OCI-LY7 (cell line): Measurements from ENCODE around the gene PRKD3. TPM values are rescaled to one million over a fixed set of nuclear protein-coding genes. Genes with fewer than 3 reads are reported as not detected.

Source experiments
- BruUV-seq: library from RNA; stranded (reverse); fragments of 400-500 nt; replicated peaks from 2 replicates; lab custom pipeline; 2021; lab: Mats Ljungman, UMichigan
- CTCF ChIA-PET: fragments of 300-600 bp; sonication (Branson Sonifier 250); formaldehyde crosslinking; loops from one replicate; lab custom pipeline; 2022; ENCODE audit warnings: antibody characterized with exemption; ENCODE audit not compliant: unreplicated experiment; lab: Charles Lee
- POLR2A ChIA-PET: fragments of 300-600 bp; sonication (Branson Sonifier 250); formaldehyde crosslinking; loops from one replicate; lab custom pipeline; 2022; ENCODE audit warnings: antibody characterized with exemption; lab: Charles Lee
- DNase-seq: peaks from one replicate; pipeline ENCODE4 v3.0.0-alpha.2; 2015; ENCODE audit warnings: low spot score
- H2AFZ ChIP-seq: fragments of 200-600 bp; sonication (generic), shearing (Covaris generic); 2 replicates; pipeline ENCODE4 v1.6.1; 2014; ENCODE audit warnings: mild to moderate bottlenecking, antibody characterized with exemption, low read length, moderate library complexity
- H3K27ac ChIP-seq: fragments of 200-600 bp; sonication (generic); 2 replicates; pipeline ENCODE4 v1.5.1; 2014; ENCODE audit warnings: mixed run types, low read depth, mild to moderate bottlenecking, moderate library complexity, low read length, inconsistent platforms; ENCODE audit not compliant: poor library complexity, severe bottlenecking
- H3K36me3 ChIP-seq: fragments of 200-600 bp; sonication (generic); 2 replicates; pipeline ENCODE4 v1.6.1; 2014; ENCODE audit warnings: mild to moderate bottlenecking, antibody characterized with exemption, low read length, moderate library complexity, mixed read lengths; ENCODE audit not compliant: insufficient read depth
- H3K4me1 ChIP-seq: fragments of 200-600 bp; sonication (generic); 2 replicates; pipeline ENCODE4 v1.5.1; 2014; ENCODE audit warnings: mild to moderate bottlenecking, low read length; ENCODE audit not compliant: insufficient read depth, poor library complexity, severe bottlenecking
- H3K4me2 ChIP-seq: fragments of 200-600 bp; sonication (generic); 2 replicates; pipeline ENCODE4 v1.6.1; 2014; ENCODE audit warnings: mild to moderate bottlenecking, low read length
- H3K4me3 ChIP-seq: fragments of 200-600 bp; sonication (generic); 2 replicates; pipeline ENCODE4 v1.5.1; 2014; ENCODE audit warnings: mild to moderate bottlenecking, low read depth, low read length; ENCODE audit not compliant: poor library complexity, severe bottlenecking
- H3K79me2 ChIP-seq: fragments of 200-600 bp; sonication (generic); 2 replicates; pipeline ENCODE4 v1.6.1; 2016; ENCODE audit warnings: low read depth, mild to moderate bottlenecking, low read length, moderate library complexity, mixed read lengths; ENCODE audit not compliant: insufficient read depth
- H3K9me2 ChIP-seq: fragments of 200-600 bp; sonication (generic); 2 replicates; pipeline ENCODE4 v1.6.1; 2016; ENCODE audit warnings: mild to moderate bottlenecking, low read length, mixed read lengths; ENCODE audit not compliant: insufficient read depth
- H3K9me3 ChIP-seq: fragments of 200-600 bp; sonication (generic); 2 replicates; pipeline ENCODE4 v1.6.1; 2014; ENCODE audit warnings: mild to moderate bottlenecking, mixed run types, low read length, mixed read lengths
- H4K20me1 ChIP-seq: fragments of 200-600 bp; sonication (generic); 2 replicates; pipeline ENCODE4 v1.6.1; 2014; ENCODE audit warnings: mild to moderate bottlenecking, antibody characterized with exemption, low read length, moderate library complexity, mixed read lengths; ENCODE audit not compliant: insufficient read depth
- CTCF ChIP-seq: fragments of 200-600 bp; sonication (generic); conservative IDR thresholded peaks from 2 replicates; pipeline ENCODE4 v1.5.1; 2014; ENCODE audit warnings: mild to moderate bottlenecking, antibody characterized with exemption, low read length, moderate library complexity, mixed read lengths
- EZH2phosphoT487 ChIP-seq: fragments of 200-600 bp; sonication (generic); IDR thresholded peaks from 2 replicates; pipeline ENCODE4 v1.6.1; 2018; ENCODE audit warnings: low read depth, borderline replicate concordance, mild to moderate bottlenecking, mixed run types, antibody characterized with exemption, low read length, moderate library complexity, mixed read lengths
- intact Hi-C: fragments of 100-400 bp; cut with micrococcal nuclease; formaldehyde crosslinking; loops from one replicate; pipeline ENCODE4 v1.10.0; 2022; ENCODE audit not compliant: unreplicated experiment
- total RNA-seq, 2 experiments: library from RNA; depleted of rRNA in 1 of 2; stranded (reverse); fragments of >200 nt in 1 of 2; shearing (Covaris generic) in 1 of 2; gene quantifications; 2 replicates each; pipeline ENCODE4 v1.2.3, GENCODE V29; 2014 to 2022

The PRKD3 gene
- total RNA-seq, 2 experiments from 2014 or later, result 74.3 to 174 TPM

- Histone ChIP-seq H3K4me2 (peak overlapping the region; percentile 80), H3K9me3 (no peaks in the 10 kb centered on the region), H3K79me2 (peaks cover 35% of the 10 kb centered on the region), H3K9me2 (no peaks in the 10 kb centered on the region), H4K20me1 (peaks cover 25% of the 10 kb centered on the region), H2AFZ (peak overlapping the region; percentile 84; the same call in 1 of the 2 replicates), H3K4me1 (peaks cover 36% of the 10 kb centered on the region), H3K36me3 (peaks cover 31% of the 10 kb centered on the region), H3K4me3 (peak overlapping the region; percentile 98), H3K27ac (peak overlapping the region; percentile 50)
- POLR2A ChIA-PET, result interaction anchor here (1.0 to 17.9 kb wide), 6 partner anchors 11 to 65 kb away, joined by 3 to 365 read pairs (median 94); no protein-coding TSS in a partner anchor
- CTCF ChIA-PET, result interaction anchor here (1.6 kb wide), 1 partner anchor 10 kb away, joined by 4 read pairs; no protein-coding TSS in a partner anchor
- BruUV-seq, result TSS peak; percentile 74
- TF ChIP-seq EZH2phosphoT487, result no peak; the same call in 1 of the 2 replicates
- no peak for TF ChIP-seq CTCF
- DNase-seq, result no peak
- intact Hi-C loops, result loop anchor here (2.0 kb wide), 1 partner anchor 51 kb away; no protein-coding TSS in a partner anchor
These were observed 1.0 kb upstream of the PRKD3 start for GRCh38 chr2:37325625-37326071.

- Histone ChIP-seq H3K36me3 (peaks cover 43% of the 10 kb centered on the region), H2AFZ (no peak overlapping the region), H3K4me3 (peak overlapping the region; percentile 98), H3K27ac (peak overlapping the region; percentile 81), H3K9me3 (no peaks in the 10 kb centered on the region), H3K4me2 (peak overlapping the region; percentile 96; the same call in 1 of the 2 replicates), H4K20me1 (peaks cover 31% of the 10 kb centered on the region), H3K9me2 (no peaks in the 10 kb centered on the region), H3K4me1 (peaks cover 46% of the 10 kb centered on the region), H3K79me2 (peaks cover 47% of the 10 kb centered on the region)
- TF ChIP-seq CTCF, result 0 out of 2 replicates have a peak, but pooled peaks have one; percentile 11
- no peak for TF ChIP-seq EZH2phosphoT487
- CTCF ChIA-PET, result no interaction called here
- no TSS peak for BruUV-seq
- POLR2A ChIA-PET, result interaction anchor here (0.5 to 17.9 kb wide), 7 partner anchors 9 to 63 kb away, joined by 3 to 365 read pairs (median 33); no protein-coding TSS in a partner anchor
- DNase-seq, result peak; percentile 92
- intact Hi-C loops, result loop anchor here (1.0 to 5.0 kb wide), 3 partner anchors 8 to 127 kb away; partner anchors contain the start of gene CEBPZOS
These were observed 172 bp downstream of the PRKD3 start for GRCh38 chr2:37324536-37324785.
